Caco-2 (cell line): ENCODE results near the gene MARCHF4. TPM values are rescaled to one million over a fixed set of nuclear protein-coding genes. Genes with fewer than 3 reads are reported as not detected.

Experiments
- BruUV-seq: library from RNA; stranded (reverse); fragments of 400-500 nt; replicated peaks from 2 replicates; lab custom pipeline; 2021; lab: Mats Ljungman, UMichigan
- CTCF ChIA-PET: fragments of 300-600 bp; sonication (Branson Sonifier 250); formaldehyde crosslinking; loops from one replicate; lab custom pipeline; 2022; ENCODE audit warnings: antibody characterized with exemption; lab: Charles Lee
- POLR2A ChIA-PET: fragments of 300-600 bp; sonication (Branson Sonifier 250); formaldehyde crosslinking; loops from one replicate; lab custom pipeline; 2022; ENCODE audit warnings: antibody characterized with exemption; lab: Charles Lee
- DNase-seq, 2 experiments: peaks; one replicate each; pipeline versions ENCODE4 v3.0.0 to v3.0.0-alpha.2; 2020 to 2022
- H3K27me3 ChIP-seq: replicated peaks from 2 replicates; pipeline ENCODE4 v1.6.0; 2011; ENCODE audit warnings: low read length; ENCODE audit not compliant: control insufficient read depth, insufficient read depth
- H3K36me3 ChIP-seq: 2 replicates; pipeline ENCODE4 v1.5.1; 2011; ENCODE audit warnings: low read length; ENCODE audit not compliant: control insufficient read depth, insufficient read depth
- H3K4me1 ChIP-seq: fragments of 250-450 bp; sonication (Bioruptor Pico); 2 replicates; pipeline ENCODE4 v1.5.1; 2020; ENCODE audit warnings: mild to moderate bottlenecking
- H3K4me3 ChIP-seq: 2 replicates; pipeline ENCODE4 v1.5.1; 2011; ENCODE audit warnings: low read depth, mild to moderate bottlenecking, control low read depth, low read length
- H3K9me3 ChIP-seq: fragments of 250-450 bp; sonication (Bioruptor Pico); 2 replicates; pipeline ENCODE4 v1.5.1; 2020; ENCODE audit warnings: mild to moderate bottlenecking, moderate library complexity
- H3K27ac Mint-ChIP-seq: one replicate; pipeline ENCODE4 v1.8.0; 2022; ENCODE audit warnings: mixed read lengths; ENCODE audit not compliant: unreplicated experiment
- H3K27me3 Mint-ChIP-seq: one replicate; pipeline ENCODE4 v1.8.0; 2022; ENCODE audit warnings: mixed read lengths; ENCODE audit not compliant: insufficient read depth, unreplicated experiment
- H3K36me3 Mint-ChIP-seq: one replicate; pipeline ENCODE4 v1.8.0; 2022; ENCODE audit warnings: mild to moderate bottlenecking, mixed read lengths; ENCODE audit not compliant: insufficient read depth, unreplicated experiment
- H3K4me1 Mint-ChIP-seq: one replicate; pipeline ENCODE4 v1.8.0; 2022; ENCODE audit warnings: low read depth, mixed read lengths; ENCODE audit not compliant: unreplicated experiment
- H3K4me3 Mint-ChIP-seq: one replicate; pipeline ENCODE4 v1.8.0; 2022; ENCODE audit warnings: mild to moderate bottlenecking, moderate library complexity, mixed read lengths; ENCODE audit not compliant: unreplicated experiment
- H3K9me3 Mint-ChIP-seq: one replicate; pipeline ENCODE4 v1.8.0; 2022; ENCODE audit warnings: mixed read lengths; ENCODE audit not compliant: unreplicated experiment
- CTCF ChIP-seq, 2 experiments: fragments of 200-600 bp in 1 of 2; IDR thresholded peaks; 1 replicate in 1 of 2; 2 replicates in 1 of 2; pipeline versions ENCODE4 v1.5.1 to v1.8.0; 2011 to 2022; ENCODE audit warnings: antibody characterized with exemption in 1 of 2, control low read depth in 1 of 2, inconsistent platforms in 1 of 2, low read depth in 1 of 2, low read length in 1 of 2, mild to moderate bottlenecking in 1 of 2, moderate library complexity in 1 of 2; ENCODE audit not compliant: insufficient read depth in 1 of 2, severe bottlenecking in 1 of 2, unreplicated experiment in 1 of 2
- intact Hi-C: fragments of 100-400 bp; cut with micrococcal nuclease; formaldehyde crosslinking; loops from one replicate; pipeline ENCODE4 v1.10.0; 2022; ENCODE audit not compliant: unreplicated experiment
- total RNA-seq: library from RNA; stranded (reverse); gene quantifications from 2 replicates; pipeline ENCODE4 v1.2.3, GENCODE V29; 2022

Gene MARCHF4
- total RNA-seq, 1 experiment from 2014 or later = not detected

- Histone ChIP-seq H3K27me3 (no peaks in the 10 kb centered on the region; the same call in 1 of the 2 replicates), H3K4me3 (no peak overlapping the region), H3K9me3 (no peaks in the 10 kb centered on the region), H3K36me3 (no peaks in the 10 kb centered on the region), H3K4me1 (no peaks in the 10 kb centered on the region)
- BruUV-seq = no TSS peak
- Mint-ChIP-seq H3K27ac (no peak overlapping the region), H3K27me3 (peaks cover 26% of the 10 kb centered on the region), H3K9me3 (no peaks in the 10 kb centered on the region), H3K4me1 (no peaks in the 10 kb centered on the region), H3K36me3 (no peaks in the 10 kb centered on the region), H3K4me3 (no peak overlapping the region)
- intact Hi-C loops = no loop called here
- DNase-seq = no peak
- CTCF ChIA-PET = interaction anchor here (0.5 kb wide), 1 partner anchor 32 kb away, joined by 5 read pairs; the partner anchor contains the start of gene MARCHF4
- no peak for TF ChIP-seq CTCF (IDR thresholded peaks at IDR 0.05; ENCODE audit: insufficient read depth in 1 of 2, low read depth in 1 of 2, low read length in 1 of 2, severe bottlenecking in 1 of 2, unreplicated experiment in 1 of 2)
- POLR2A ChIA-PET = no interaction called here
Observed at GRCh38 chr2:216339456-216340279, 32.6 kb downstream of the MARCHF4 start.

GRCh38 chr2:216335252-216335651, 37.0 kb downstream of the MARCHF4 start:
- CTCF ChIA-PET = no interaction called here
- Mint-ChIP-seq H3K27me3 (peaks cover 20% of the 10 kb centered on the region), H3K36me3 (no peaks in the 10 kb centered on the region), H3K27ac (no peak overlapping the region), H3K9me3 (no peaks in the 10 kb centered on the region), H3K4me3 (no peak overlapping the region), H3K4me1 (no peaks in the 10 kb centered on the region)
- Histone ChIP-seq H3K36me3 (no peaks in the 10 kb centered on the region), H3K27me3 (no peaks in the 10 kb centered on the region), H3K4me3 (no peak overlapping the region), H3K4me1 (no peaks in the 10 kb centered on the region), H3K9me3 (0 out of 2 replicates have a peak, but pooled peaks cover 2% of the 10 kb centered on the region)
- no peak for DNase-seq
- TF ChIP-seq CTCF (IDR thresholded peaks at IDR 0.05; ENCODE audit: insufficient read depth in 1 of 2, low read depth in 1 of 2, low read length in 1 of 2, severe bottlenecking in 1 of 2, unreplicated experiment in 1 of 2) = no peak
- intact Hi-C loops = no loop called here
- POLR2A ChIA-PET = no interaction called here
- no TSS peak for BruUV-seq

- H3K4me3 ChIP-seq = no peak overlapping the region
- H3K36me3 ChIP-seq = no peaks in the 10 kb centered on the region
- Mint-ChIP-seq H3K9me3 (no peaks in the 10 kb centered on the region), H3K36me3 (no peaks in the 10 kb centered on the region), H3K27ac (no peak overlapping the region), H3K4me3 (no peak overlapping the region), H3K27me3 (peaks cover 13% of the 10 kb centered on the region), H3K4me1 (no peaks in the 10 kb centered on the region)
- intact Hi-C loops = no loop called here
- no peak for DNase-seq
- TF ChIP-seq CTCF (IDR thresholded peaks at IDR 0.05; ENCODE audit: insufficient read depth in 1 of 2, low read depth in 1 of 2, low read length in 1 of 2, severe bottlenecking in 1 of 2, unreplicated experiment in 1 of 2) = peak in 1 of 2 experiments; percentile 30
- no peaks in the 10 kb centered on the region for H3K4me1 ChIP-seq
- H3K9me3 ChIP-seq = 0 out of 2 replicates have a peak, but pooled peaks cover 2% of the 10 kb centered on the region
- CTCF ChIA-PET = no interaction called here
- no peaks in the 10 kb centered on the region for H3K27me3 ChIP-seq
- POLR2A ChIA-PET = no interaction called here
- BruUV-seq = no TSS peak
Observed at GRCh38 chr2:216328347-216328746, 43.9 kb downstream of the MARCHF4 start.
